Sigmoid colon (tissue), 4 donors: Measurements from ENCODE around the gene ARNT2.

Source experiments
- POLR2A ChIP-seq, 2 donors: fragments of 450-650 bp; IDR thresholded peaks; one replicate each; pipeline ENCODE4 v1.6.1; 2016; ENCODE audit warnings: antibody characterized with exemption in 2 of 2, mild to moderate bottlenecking in 2 of 2, moderate library complexity in 2 of 2
- POLR2AphosphoS5 ChIP-seq, 4 donors: sonication (generic); formaldehyde crosslinking; IDR thresholded peaks; one replicate each; pipeline ENCODE4 v1.6.1; 2017; ENCODE audit warnings: antibody characterized with exemption in 4 of 4
- TF ChIP-seq, protein P1 (sequence below), 4 experiments: fragments of 450-650 bp in 3 of 4; fragments of 200-600 bp in 1 of 4; IDR thresholded peaks; one replicate each; pipeline ENCODE4 v1.5.1; 2016 to 2019; ENCODE audit warnings: antibody characterized with exemption in 4 of 4, mild to moderate bottlenecking in 3 of 4, moderate library complexity in 2 of 4

DNA sequence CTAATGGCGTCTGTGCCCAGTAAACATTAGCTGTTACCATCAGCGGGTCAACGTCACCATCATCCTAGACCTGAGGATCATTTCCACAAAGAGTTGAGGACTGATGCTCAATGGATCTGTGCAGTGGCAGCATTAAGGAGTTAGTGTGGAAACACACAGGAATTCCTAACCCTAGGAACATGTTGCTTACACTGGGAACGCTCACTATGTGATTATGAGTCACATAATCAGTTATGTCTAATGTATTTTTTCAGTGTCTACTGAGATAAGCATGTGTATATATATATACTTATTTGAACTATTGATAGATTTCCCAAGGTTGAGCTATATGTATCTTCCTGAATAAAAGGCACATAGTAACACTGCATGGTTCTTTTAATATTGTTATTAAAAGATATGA lies 19.0 kb downstream of the ARNT2 start:
- TF ChIP-seq POLR2AphosphoS5 (IDR thresholded peaks at IDR 0.05): no peak
- TF ChIP-seq, protein P1, sequence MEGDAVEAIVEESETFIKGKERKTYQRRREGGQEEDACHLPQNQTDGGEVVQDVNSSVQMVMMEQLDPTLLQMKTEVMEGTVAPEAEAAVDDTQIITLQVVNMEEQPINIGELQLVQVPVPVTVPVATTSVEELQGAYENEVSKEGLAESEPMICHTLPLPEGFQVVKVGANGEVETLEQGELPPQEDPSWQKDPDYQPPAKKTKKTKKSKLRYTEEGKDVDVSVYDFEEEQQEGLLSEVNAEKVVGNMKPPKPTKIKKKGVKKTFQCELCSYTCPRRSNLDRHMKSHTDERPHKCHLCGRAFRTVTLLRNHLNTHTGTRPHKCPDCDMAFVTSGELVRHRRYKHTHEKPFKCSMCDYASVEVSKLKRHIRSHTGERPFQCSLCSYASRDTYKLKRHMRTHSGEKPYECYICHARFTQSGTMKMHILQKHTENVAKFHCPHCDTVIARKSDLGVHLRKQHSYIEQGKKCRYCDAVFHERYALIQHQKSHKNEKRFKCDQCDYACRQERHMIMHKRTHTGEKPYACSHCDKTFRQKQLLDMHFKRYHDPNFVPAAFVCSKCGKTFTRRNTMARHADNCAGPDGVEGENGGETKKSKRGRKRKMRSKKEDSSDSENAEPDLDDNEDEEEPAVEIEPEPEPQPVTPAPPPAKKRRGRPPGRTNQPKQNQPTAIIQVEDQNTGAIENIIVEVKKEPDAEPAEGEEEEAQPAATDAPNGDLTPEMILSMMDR (IDR thresholded peaks at IDR 0.05): no peak
- no peak for TF ChIP-seq POLR2A (IDR thresholded peaks at IDR 0.05)
